Measurements from ENCODE around the gene LHFPL3.
A peak's percentile ranks its signal among the peaks of the same experiment; 100 is the strongest.

GRCh38 chr7:104848138-104848990, 520.0 kb downstream of the LHFPL3 start:
- TF ChIP-seq CTCF (IDR thresholded peaks at IDR 0.05; ENCODE audit: low read length) (peak; percentile 93), EZH2phosphoT487 (IDR thresholded peaks at IDR 0.05; ENCODE audit: low read length) (no peak), EZH2 (optimal IDR thresholded peaks at IDR 0.05; ENCODE audit: low read depth, low read length) (no peak)
